ENCODE measurements around the gene SREBF2. TPM values are rescaled to one million over a fixed set of nuclear protein-coding genes. Genes with fewer than 3 reads are reported as not detected.

Gene SREBF2
- total and polyA plus RNA-seq, 10 of the 15 experiments (the other 5 are each of a cell fraction or from before 2014, with no cell fraction given), result 2.4 to 177 (median 78.8) TPM

GRCh38 chr22:41922940-41923594 lies 90.2 kb downstream of the SREBF2 start:
- Histone ChIP-seq H3K4me2 (ENCODE audit: control insufficient read depth, insufficient read depth) (peak overlapping the region; percentile 79), H4K20me1 (ENCODE audit: control insufficient read depth, insufficient read depth) (no peaks in the 10 kb centered on the region), H3K4me1 (ENCODE audit: control insufficient read depth, insufficient read depth, low read length) (peaks cover 64% of the 10 kb centered on the region), H3K27me3 (replicated peaks in 1 of 2; ENCODE audit: control insufficient read depth in 2 of 2, insufficient read depth in 2 of 2, low read length in 1 of 2) (no peaks in the 10 kb centered on the region), H3K4me3 (peak overlapping the region; percentile 58; the same call in 1 of the 2 replicates), H3K36me3 (ENCODE audit: control insufficient read depth in 2 of 2, insufficient read depth in 2 of 2, low read length in 1 of 2) (0 out of 4 replicates have a peak, but pooled peaks cover 0 to 9% of the 10 kb centered on the region in 2 experiments), H2AFZ (ENCODE audit: control insufficient read depth, low read depth, low read length) (no peak overlapping the region), H3K9me3 (replicated peaks; ENCODE audit: control insufficient read depth, insufficient read depth, low read length) (no peaks in the 10 kb centered on the region), H3K79me2 (ENCODE audit: control insufficient read depth, insufficient read depth, low read length) (peaks cover 44% of the 10 kb centered on the region), H3K9ac (ENCODE audit: control insufficient read depth, insufficient read depth, low read length) (peak overlapping the region; percentile 93), H3K27ac (ENCODE audit: control insufficient read depth, insufficient read depth) (peak overlapping the region; percentile 71)
- DNase-seq (ENCODE audit: low read depth, low spot score) (no peak), ATAC-seq (no peak), FAIRE-seq (no peak)
- no TSS peak for BruUV-seq (replicated peaks)
- CTCF ChIA-PET, result interaction anchor here (0.9 to 11.0 kb wide), 9 partner anchors 10 to 226 kb away, joined by 3 to 234 read pairs (median 5); no protein-coding TSS in a partner anchor
- POLR2A ChIA-PET, result interaction anchor here (0.5 to 15.3 kb wide), 13 partner anchors 9 to 94 kb away, joined by 3 to 599 read pairs (median 6); partner anchors contain the start of genes CENPM, SHISA8 and SREBF2
- intact Hi-C loops (cut with micrococcal nuclease; ENCODE audit: unreplicated experiment), result loop anchor here (5.0 kb wide), 1 partner anchor 91 kb away; the partner anchor contains the start of gene SREBF2
- in situ Hi-C loops (cut with MboI), result no loop called here
- RAD21 ChIA-PET (ENCODE audit: unreplicated experiment), result interaction anchor here (0.8 to 11.6 kb wide), 10 partner anchors 13 to 176 kb away, joined by 3 to 408 read pairs (median 5); partner anchors contain the start of genes CCDC134, CENPM, SMIM45 and SREBF2
- SMC1A ChIA-PET (ENCODE audit: uncharacterized antibody, unreplicated experiment), result interaction anchor here (1.1 to 15.4 kb wide), 8 partner anchors 17 to 224 kb away, joined by 3 to 321 read pairs (median 5); partner anchors contain the start of genes CENPM, MEI1, SMIM45 and SREBF2
- WGBS (ENCODE audit: insufficient coverage, insufficient replicate concordance, low lambda C conversion rate, missing lambda C conversion rate), result 59% methylated on average over 4 of the region's 4 CpGs
- TF ChIP-seq NR2F1 (conservative IDR thresholded peaks at IDR 0.05) (peak; percentile 47; the same call in 1 of the 2 replicates), BMI1 (IDR thresholded peaks at IDR 0.05; ENCODE audit: borderline replicate concordance) (no peak), SRF (IDR thresholded peaks at IDR 0.05; ENCODE audit: low read depth in 2 of 2, low read length in 2 of 2) (no peak), POLR2AphosphoS5 (IDR thresholded peaks at IDR 0.05; ENCODE audit: low read length) (peak; percentile 53), CHD2 (IDR thresholded peaks at IDR 0.05; ENCODE audit: borderline replicate concordance, low read depth, low read length) (no peak), YBX1 (IDR thresholded peaks at IDR 0.05) (no peak), BCL3 (IDR thresholded peaks at IDR 0.05; ENCODE audit: borderline replicate concordance, insufficient read depth, low read depth, low read length, poor library complexity, severe bottlenecking) (no peak), HSF1 (IDR thresholded peaks at IDR 0.05; ENCODE audit: low read depth, low read length) (no peak), KDM1A (IDR thresholded peaks at IDR 0.05; ENCODE audit: borderline replicate concordance) (no peak), RBBP5 (conservative IDR thresholded peaks at IDR 0.05) (no peak), WRNIP1 (IDR thresholded peaks at IDR 0.05; ENCODE audit: borderline replicate concordance, low read depth, low read length) (0 out of 2 replicates have a peak, but pooled peaks have one; percentile 14), GABPA (IDR thresholded peaks at IDR 0.05; ENCODE audit: low read depth) (no peak), FOXK2 (IDR thresholded peaks at IDR 0.05) (no peak), IKZF1 (conservative IDR thresholded peaks at IDR 0.05) (peak; percentile 30; the same call in 1 of the 2 replicates), E2F8 (IDR thresholded peaks at IDR 0.05; ENCODE audit: low read depth, partially characterized antibody) (no peak)
